AG08396 (cell line): ENCODE measurements around the gene CYS1.
"Not testable (repeated sequence)": the region's sequence is repeated elsewhere in the genome, so short reads cannot be mapped to it uniquely, and the experiment has no call there.

Experiments used
- DNase-seq: peaks from one replicate; pipeline ENCODE4 v3.0.0; 2012; ENCODE audit warnings: low spot score, mixed read lengths

CYS1 gene

GRCh38 chr2:10029875-10030223 is 50.4 kb downstream of the CYS1 start:
- no peak for DNase-seq

DNA sequence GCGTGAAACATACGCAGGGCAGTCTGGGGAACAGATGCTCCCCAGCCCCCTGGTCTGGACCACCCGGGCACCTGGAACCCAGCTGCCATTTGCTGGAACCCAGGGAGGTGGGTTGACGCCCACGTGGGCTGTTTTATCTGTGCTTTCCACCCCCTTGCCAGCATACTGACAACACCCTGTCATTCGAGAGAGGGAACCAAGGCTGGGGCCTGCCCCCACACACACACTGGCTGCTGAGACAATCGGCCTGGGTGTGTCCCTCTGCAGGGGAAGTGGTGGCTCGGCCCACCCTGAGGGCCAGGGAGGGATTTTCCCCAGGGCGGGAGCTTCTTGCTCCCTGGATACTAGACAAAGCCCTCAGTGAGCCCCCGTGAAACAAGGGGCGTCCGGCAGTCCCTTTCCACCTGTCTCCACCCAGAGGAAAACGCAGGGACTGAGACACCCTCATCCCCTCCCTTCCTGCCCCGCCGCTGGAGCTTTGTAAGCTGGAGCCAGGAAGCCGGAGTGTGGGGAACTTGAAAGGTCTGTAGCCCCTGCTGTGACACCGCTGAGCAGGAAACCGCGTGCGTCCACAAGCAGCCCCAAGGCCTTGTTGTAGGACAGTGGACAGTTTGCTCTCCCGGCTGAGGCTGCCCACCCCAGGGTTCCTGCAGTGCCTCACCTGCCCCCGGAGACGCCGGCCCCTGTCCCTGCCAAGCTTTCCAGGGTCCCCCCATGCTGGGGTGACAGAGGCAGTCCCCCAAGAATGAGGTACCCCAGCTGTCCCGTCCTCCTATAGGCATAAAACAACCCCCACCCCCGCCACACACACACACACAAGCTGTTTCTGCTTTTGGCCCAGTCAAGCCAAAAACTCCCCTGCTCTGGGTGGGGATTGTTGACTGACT is 51.0 kb downstream of the CYS1 start:
- DNase-seq: no peak

DNA sequence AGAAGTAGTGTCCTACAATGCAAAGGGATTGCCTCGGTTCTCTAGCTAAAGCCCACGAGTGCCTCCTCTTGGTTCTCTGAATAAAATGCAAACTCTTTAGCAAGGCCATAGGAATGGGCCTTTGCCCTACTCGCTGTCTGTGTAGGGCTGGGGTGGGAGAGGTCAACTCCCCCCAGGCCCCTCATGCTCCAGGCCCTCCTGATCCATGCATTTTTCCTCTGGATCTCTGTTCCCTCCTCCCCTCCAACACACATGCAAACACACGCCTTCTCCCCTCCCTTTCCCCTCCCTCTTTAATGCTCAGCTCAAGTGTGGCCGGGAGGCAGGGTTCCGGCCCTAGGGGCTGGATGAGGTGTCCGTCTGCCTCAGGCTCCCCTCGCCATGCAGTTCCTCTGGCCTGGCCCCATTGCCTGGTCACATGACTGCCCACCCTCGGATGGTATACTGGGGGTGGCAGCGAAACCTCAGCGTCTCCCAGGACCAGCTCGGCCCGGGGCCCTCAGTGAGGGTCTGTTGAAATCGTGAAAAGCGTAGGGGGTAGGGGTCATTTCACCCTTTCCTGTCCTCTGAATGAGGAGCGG is 51.7 kb downstream of the CYS1 start:
- no peak for DNase-seq

- no peak for DNase-seq
Measured at GRCh38 chr2:10027660-10028330, 52.4 kb downstream of the CYS1 start.

GRCh38 chr2:10026940-10027569 is 53.2 kb downstream of the CYS1 start:
- DNase-seq: no peak

- no peak for DNase-seq
Measured at GRCh38 chr2:10022966-10023662, 57.1 kb downstream of the CYS1 start.

- DNase-seq: no peak
Measured at GRCh38 chr2:10022445-10022844, 57.8 kb downstream of the CYS1 start.

DNA sequence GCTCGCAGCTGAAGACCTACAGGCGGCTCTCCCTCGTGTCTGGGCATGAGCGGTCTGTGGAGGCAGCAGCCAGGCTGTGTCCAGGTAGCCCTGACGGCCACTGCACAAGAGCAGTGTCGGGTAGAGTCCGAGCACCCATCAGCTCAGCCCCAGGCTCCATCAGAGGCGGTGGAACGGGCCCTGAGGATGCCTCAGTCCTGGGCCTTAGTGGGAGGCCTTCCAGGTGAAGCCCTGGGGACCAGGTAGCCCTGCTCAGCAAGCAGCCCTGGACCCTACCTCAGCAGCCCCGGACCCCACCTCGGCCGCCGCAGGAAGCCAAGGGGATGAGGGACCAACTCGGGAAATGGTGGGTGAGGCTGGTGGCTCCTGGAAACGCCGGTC is 58.2 kb downstream of the CYS1 start:
- no peak for DNase-seq

DNA sequence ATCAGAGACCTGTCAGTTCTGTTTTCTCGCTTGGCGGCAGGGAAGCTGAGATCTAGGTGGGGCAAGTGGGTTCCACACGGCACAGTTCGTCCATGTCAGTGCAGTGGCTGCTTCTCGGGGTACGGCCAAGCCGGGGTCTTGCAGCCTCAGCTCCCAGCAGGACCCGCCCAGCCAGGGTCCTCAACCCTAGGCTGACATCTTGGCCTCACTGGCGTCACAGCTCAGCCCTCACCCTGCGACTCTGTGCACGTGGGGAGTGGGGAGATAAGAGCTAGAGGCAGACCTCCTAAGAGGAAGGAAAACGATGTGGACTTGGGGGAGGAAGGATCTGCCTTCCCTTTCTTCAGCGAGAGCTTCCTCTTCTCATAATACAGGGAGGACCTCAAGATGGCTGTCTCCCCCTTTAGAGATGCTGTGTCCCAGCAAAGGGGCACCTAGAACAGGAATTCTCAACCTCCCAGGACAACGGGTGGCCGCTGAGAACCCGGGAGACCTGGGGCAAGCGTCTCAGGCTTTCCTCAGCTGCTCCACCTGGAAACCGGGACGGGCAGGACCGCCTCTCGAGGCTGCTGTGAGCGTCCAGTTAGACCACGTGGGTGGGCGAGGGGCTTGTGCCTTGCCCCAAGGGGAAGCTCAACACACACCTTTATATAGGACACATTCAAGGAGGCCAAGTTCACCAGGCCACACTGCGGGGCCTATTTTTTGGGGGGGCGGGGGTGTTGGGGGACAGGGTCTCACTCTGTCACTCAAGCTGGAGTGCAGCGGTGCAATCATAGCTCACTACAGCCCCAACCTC is 60.4 kb downstream of the CYS1 start:
- DNase-seq: no peak

GRCh38 chr2:10019174-10019573 is 61.0 kb downstream of the CYS1 start:
- peak; percentile 39 for DNase-seq

GRCh38 chr2:10017313-10017941 is 62.8 kb downstream of the CYS1 start:
- no peak for DNase-seq

- DNase-seq: no peak
Measured at GRCh38 chr2:10016802-10017258, 63.4 kb downstream of the CYS1 start.

DNA sequence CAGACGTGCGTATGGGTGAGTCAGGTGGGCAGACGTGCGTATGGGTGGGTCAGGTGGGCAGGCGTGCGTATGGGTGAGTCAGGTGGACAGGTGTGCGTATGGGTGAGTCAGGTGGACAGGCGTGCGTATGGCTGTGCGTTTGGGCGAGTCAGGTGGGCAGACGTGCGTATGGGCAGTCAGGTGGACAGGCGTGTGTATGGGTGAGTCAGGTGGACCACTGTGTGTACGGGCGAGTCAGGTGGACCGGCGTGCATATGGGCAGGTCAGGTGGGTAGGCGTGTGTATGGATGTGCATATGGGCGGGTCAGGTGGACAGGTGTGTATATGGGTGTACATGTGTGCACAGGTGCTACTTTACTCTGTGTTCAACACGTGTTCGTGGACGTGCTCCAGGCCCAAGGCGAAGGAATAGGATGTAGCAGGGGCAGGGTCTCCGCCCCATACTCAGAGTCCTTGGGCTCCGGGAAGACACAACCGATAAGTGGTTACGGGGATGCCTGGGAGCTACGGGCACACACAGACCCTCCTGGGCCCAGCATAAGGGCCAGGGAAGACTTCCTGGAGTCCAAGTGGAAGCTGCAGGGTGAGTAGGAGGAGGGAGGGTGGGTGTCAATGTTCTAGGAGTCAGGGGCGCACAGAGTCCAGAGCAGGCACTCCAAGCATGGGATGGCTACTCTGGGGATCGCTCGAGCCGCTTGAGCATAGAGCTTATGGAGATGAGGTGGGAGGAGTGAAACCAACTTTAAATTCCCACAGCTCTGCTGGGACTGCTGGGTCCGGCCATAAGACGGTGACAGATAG is 64.0 kb downstream of the CYS1 start:
- DNase-seq: no peak

DNA sequence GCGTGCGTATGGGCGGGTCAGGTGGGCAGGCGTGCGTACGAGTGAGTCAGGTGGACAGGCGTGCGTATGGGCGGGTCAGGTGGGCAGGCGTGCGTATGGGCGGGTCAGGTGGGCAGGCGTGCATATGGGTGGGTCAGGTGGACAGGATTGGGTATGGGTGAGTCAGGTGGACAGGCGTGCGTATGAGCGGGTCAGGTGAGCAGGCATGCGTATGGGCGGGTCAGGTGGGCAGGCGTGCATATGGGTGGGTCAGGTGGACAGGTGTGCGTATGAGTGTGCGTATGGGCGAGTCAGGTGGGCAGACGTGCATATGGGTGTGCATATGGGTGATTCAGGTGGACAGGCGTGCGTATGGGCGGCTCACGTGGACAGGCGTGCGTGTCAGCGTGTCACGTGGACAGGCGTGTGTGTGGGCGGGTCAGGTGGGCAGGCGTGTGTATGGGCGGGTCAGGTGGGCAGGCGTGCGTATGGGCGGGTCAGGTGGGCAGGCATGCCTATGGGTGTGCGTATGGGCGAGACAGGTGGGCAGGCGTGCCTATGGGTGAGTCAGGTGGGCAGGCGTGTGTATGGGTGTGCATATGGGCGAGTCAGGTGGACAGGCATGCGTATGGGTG is 64.7 kb downstream of the CYS1 start:
- DNase-seq: not testable (repeated sequence)

DNA sequence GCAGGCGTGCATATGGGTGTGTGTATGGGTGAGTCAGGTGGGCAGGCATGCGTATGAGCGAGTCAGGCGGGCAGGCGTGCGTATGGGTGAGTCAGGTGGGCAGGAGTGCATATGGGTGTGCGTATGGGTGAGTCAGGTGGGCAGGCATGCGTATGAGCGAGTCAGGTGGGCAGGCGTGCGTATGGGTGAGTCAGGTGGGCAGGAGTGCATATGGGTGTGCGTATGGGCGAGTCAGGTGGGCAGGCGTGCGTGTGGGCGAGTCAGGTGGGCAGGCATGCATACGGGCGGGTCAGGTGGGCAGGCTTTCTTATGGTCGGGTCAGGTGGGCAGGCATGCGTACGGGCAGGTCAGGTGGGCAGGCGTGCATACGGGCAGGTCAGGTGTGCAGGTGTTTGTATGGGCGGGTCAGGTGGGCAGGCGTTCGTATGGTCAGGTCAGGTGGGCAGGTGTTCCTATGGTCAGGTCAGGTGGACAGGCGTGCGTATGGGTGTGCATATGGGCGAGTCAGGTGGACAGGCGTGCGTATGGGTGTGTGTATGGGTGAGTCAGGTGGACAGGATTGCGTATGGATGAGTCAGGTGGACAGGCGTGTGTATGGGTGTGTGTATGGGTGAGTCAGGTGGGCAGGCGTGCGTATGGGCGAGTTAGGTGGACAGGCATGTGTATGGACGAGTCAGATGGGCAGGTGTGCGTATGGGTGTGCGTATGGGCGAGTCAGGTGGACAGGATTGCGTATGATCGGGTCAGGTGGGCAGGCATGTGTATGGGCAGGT is 65.6 kb downstream of the CYS1 start:
- no peak for DNase-seq

GRCh38 chr2:10013651-10014417 is 66.4 kb downstream of the CYS1 start:
- DNase-seq: not testable (repeated sequence)

GRCh38 chr2:10012963-10013461 is 67.2 kb downstream of the CYS1 start:
- no peak for DNase-seq
